Fibroblast of skin of left biceps (primary cell): Measurements from ENCODE around the gene SCAI.
A peak's percentile ranks its signal among the peaks of the same experiment; 100 is the strongest.
"Not testable (repeated sequence)": the region's sequence is repeated elsewhere in the genome, so short reads cannot be mapped to it uniquely, and the experiment has no call there.

ENCODE experiments used
- DNase-seq, 2 experiments: peaks; one replicate each; pipeline ENCODE4 v3.0.0-alpha.2; 2013; ENCODE audit warnings: low read depth in 2 of 2

The SCAI gene

DNA sequence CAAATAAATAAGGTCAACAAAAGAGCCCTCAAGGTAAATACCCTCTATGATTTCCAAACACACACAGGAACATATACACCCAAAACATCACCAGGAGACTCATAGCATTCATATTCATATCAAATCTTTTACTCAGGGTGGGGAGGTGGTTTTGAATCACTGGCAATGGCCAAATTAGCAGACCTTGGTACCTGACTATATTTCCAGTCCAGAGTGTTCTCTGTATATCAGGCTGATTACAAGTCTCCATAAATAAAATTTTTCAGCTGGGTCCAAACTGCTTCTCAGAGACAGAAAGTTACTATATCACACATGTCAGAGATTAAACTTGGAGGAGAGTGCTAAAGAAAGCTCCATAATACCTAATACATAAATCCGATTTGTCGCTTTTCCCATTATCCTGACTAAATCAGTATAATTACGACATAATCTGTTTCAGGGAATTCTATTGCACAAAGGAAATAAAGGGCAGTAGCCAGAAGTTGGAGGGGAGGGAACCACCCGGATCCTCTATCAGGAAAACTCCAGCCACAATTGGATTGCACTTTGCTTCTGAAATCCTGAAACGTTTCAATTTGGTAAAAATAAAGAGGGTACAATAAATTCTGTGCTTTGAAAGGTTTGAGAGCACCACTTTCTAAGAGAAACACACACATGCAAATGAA lies 195.5 kb downstream of the SCAI start:
- no peak for DNase-seq

GRCh38 chr9:124946167-124946566 lies 197.2 kb downstream of the SCAI start:
- no peak for DNase-seq

DNA sequence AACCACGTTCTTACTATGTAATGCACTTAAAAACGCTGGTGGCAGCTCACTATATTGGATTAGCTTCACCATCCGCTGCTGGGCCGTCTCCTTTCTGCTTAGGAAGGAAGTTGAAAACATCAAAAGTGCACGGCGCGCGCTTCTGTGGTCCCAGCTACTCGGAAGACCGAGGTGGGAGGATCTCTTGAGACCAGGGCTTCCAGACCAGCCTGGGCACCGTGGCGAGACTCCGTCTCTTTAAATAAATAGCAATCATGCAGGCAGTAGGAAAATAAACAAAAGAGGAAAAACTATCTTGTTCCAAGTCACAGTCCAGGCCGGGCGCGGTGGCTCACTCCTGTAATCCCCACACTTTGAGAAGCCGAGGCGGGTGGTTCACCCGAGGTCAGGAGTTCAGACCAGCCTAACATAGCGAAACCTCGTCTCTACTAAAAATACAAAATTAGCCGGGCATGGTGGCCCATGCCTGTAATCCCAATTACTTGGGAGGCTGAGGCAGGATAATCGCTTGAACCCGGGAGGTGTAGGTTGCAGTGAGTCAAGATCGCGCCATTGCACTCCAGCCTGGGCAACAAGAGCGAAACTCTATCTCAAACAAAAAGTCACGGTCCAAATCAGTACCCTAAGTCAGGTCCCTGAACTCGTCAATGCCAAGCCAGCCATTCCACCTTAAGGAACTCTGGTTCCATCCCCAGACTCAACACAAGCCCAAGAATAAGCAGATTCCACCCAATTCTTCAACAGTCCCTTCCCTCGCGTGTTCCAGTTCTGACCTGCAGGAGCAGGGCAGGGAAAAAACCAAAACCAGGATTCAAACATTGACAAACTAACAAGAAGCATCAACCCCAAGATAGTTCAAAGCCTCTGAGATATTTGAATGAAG lies 201.4 kb downstream of the SCAI start:
- DNase-seq = no peak

DNA sequence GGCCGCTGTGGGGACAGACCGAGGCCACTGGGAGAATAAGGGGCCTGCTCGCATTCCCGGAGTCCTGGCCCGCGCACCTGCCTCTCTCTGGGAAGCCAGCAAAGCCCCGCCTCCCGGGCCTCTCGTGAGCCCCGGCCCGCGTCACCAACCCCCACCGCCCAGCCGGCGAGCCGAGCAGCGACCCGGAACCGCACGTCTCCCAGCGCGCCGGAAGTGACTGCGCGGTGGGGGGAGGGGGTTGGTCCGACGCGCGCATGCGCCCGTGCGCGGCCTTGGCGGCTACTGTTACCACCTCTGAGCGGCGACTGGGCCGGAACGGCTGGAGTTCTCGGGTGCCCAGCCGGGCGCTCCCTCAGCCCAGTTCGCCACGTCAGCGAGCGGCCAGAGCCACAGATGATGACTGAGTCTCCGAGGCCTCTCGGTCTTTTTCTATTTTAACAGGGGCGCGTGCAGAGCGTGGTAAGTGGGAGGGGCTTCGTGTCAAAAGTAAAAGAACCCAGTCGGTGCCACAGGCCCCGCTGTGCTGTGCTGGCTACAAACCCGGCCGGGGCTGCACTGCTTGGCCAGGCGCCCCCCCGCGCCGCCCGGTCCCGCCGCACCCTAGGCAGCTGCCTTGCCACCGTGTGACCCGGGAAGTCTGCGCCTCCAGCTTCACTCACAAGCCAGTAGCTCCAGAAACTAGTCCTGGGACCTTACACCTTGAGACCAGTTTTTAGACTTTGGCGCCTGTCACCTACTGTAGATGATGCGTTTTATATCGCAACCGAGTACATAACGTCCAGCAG lies 202.2 kb downstream of the SCAI start, which contains the start of gene GOLGA1:
TSS of gene GOLGA1 (minus strand) at position 190 of the 785 bp plus-strand sequence. CDS start 2,372 bp downstream, outside the sequence.
- peak; percentile 81 to 84 for DNase-seq

- DNase-seq = no peak
Measured at GRCh38 chr9:124940521-124940893, 202.8 kb downstream of the SCAI start.

DNA sequence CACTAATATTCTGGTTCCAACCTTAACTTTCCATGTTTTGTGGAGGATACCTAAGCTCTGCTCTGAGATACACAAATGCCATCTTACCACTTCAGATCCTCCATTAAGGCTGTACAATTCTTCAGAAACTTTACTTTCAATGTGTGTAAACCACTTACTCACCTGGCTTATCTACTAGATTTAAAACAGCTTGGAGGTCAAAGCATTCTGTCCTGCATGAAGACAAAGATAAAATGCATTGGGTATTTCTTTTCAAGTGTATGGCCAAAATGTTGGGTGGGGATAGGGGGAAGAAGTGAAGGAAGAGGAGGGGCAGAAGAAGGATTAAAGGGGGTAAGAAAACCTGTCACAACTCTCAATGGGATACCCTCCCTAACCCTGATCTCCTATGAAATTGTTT lies 203.4 kb downstream of the SCAI start:
- DNase-seq = no peak

- DNase-seq = no peak
Measured at GRCh38 chr9:124934290-124934689, 209.0 kb downstream of the SCAI start.

- DNase-seq = no peak
Measured at GRCh38 chr9:124932333-124932732, 211.0 kb downstream of the SCAI start.

DNA sequence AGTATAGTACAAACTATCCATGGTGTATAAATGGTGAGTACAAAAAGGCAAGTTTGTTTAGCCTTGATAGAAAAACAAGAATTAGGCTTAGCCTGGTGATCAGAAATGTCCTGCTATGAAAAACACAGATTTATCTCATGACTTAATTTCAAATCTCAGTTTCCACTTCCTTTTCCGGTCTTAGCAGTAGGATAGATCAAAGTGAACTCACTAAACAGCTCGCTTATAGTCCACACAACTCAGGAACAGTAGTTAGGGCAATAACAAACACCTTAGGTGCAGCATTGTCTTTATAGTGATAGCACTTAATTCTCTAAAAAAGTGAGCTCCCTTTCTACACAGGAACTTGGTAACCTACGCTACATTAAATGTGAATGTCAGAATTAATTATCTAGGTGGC lies 213.9 kb downstream of the SCAI start:
- no peak for DNase-seq

- DNase-seq = no peak
Measured at GRCh38 chr9:124928116-124928515, 215.2 kb downstream of the SCAI start.

GRCh38 chr9:124920394-124920793 lies 222.9 kb downstream of the SCAI start:
- not testable (repeated sequence) for DNase-seq

DNA sequence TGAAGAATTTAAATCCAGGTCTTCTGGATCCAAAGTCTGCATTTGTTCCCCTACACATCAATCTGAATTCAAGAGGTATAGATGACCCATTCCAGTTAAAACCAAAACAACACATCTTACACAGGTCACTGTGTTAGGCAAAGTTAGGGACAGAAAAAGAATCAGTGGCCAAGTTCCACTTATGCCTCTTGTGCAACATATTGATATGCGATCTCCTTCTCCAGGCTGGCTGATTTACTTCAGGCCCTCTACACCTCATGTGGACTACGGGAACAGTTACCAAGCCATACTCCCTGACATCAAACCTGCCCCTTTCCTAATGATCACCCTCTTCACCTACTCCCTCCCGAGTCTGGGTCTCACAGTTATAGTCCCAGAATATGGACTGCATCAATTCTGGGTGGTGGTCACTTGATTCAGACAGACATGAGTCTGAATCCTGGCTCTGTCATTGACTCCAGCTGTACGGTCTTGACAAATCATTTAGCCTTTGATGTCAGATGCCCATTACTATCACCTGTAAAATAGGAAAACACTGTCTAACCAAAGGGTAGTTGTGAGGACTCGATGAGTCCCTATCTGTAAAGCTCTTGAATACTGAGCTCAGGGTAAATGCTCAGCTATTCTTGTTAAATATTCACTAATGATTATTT lies 228.4 kb downstream of the SCAI start:
- DNase-seq = no peak

- no peak for DNase-seq
Measured at GRCh38 chr9:124913378-124913777, 229.9 kb downstream of the SCAI start.

GRCh38 chr9:124911766-124912165 lies 231.6 kb downstream of the SCAI start:
- no peak for DNase-seq

DNA sequence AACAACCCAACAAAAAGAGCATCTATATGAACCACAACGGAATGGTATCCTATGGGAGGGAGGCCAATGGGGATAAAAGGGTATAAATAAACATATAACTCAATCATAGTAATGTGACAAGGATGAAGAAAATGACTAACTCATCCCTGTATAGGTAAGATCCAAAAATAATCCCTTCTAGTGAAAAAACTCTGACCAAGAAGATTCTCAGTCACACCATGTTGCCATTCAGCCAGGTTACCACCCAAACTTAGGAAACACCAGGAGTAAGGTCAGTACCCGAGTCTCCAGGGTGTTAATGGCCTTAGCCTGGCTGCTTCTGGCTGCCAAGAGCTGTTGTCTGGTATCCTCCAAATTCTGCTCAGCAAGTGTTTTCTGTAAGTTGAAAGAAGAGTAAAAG lies 235.2 kb downstream of the SCAI start:
- DNase-seq = no peak

DNA sequence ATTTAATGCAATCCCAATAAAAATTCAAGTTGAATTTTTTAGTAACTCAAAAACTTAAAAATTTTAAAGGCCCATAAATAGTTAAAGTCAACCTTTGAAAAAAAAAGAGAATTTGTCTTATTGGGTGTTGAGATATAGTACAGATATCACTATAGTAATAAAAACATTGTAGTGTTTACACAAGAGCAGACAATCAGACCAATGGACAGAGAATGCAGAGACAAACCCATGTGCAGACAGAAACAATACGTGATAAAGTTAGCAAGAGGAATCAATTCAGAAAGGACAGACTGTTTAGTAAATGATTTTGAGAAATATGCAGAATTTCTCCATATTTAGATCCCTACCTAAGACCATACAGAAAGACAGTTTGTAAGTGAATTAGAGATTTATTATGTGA lies 236.4 kb downstream of the SCAI start:
- DNase-seq = no peak

GRCh38 chr9:124899845-124900244 lies 243.5 kb downstream of the SCAI start:
- DNase-seq = no peak

GRCh38 chr9:124897570-124898460 lies 245.5 kb downstream of the SCAI start:
- no peak for DNase-seq

DNA sequence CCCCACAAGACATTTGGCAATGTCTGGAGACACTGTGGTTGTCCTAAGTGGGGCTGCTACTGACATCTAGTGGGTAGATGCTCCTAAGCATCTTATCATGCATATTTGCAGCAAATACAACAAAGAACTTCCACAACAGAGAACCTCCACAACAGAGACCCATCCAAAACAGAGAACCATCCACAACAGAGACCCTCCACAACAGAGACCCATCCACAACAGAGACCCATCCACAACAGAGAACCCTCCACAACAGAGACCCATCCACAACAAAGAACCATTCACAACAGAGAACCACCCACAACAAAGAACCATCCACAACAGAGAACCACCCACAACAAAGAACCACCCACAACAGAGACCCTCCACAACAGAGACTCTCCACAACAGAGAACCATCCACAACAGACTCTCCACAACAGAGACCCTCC lies 248.6 kb downstream of the SCAI start:
- peak in 1 of 2 experiments; percentile 11 for DNase-seq

DNA sequence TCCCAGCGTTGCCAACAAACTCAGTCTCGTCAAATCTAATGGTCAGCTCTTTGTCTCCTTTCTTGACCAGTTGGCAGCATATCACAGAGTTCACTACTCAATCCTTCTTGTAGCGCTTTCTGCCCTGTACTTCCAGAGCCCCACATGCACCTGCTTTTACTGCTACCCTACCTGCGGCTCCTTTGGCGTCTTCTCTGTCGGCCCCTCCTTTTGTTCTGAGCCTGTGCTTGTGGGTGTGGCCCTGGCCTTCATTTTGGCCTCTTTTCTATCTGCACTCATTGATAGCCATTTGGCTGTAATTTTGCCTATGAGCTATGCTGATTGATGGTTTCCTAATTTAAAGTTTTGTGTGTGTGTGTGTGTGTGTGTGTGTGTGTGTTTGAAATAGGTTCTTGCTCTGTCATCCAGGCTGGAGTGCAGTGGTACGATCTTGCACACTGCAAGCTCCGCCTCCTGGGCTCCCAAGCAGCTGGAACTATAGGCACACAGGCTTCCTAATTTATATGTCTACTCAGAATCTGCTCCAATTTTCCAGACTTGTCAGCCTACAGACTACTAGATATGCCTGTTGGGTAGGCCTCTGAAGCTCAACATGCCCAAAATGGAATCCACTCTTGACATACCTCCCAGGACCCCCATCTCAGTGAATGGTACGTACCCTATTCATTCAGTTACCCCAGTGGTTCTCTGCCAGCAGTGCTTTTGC lies 249.1 kb downstream of the SCAI start:
- DNase-seq = no peak
